Astrocyte of the cerebellum (primary cell): ENCODE results near the gene STK25.

Source experiments
- DNase-seq: peaks from one replicate; pipeline ENCODE4 v3.0.0-alpha.2; 2011; ENCODE audit warnings: low read depth
- H3K4me3 ChIP-seq: 2 replicates; pipeline ENCODE4 v1.5.1; 2011; ENCODE audit warnings: mild to moderate bottlenecking, low read depth, low read length, moderate library complexity
- CTCF ChIP-seq: IDR thresholded peaks from 2 replicates; pipeline ENCODE4 v1.5.1; 2012; ENCODE audit warnings: low read length, low read depth, moderate library complexity, mild to moderate bottlenecking; ENCODE audit errors: missing control alignments
- in situ Hi-C: cut with HindIII; loops from 2 replicates; pipeline ENCODE4 v1.10.0; 2017; ENCODE audit warnings: low sequenced_read_pairs

The STK25 gene

GRCh38 chr2:241489088-241489487 is 19.3 kb downstream of the STK25 start:
- DNase-seq: no peak
- no peak for TF ChIP-seq CTCF
- no peak overlapping the region for H3K4me3 ChIP-seq
- in situ Hi-C loops: no loop called here

GRCh38 chr2:241485172-241485911 is 23.0 kb downstream of the STK25 start:
- DNase-seq: no peak
- TF ChIP-seq CTCF: no peak
- in situ Hi-C loops: no loop called here
- no peak overlapping the region for H3K4me3 ChIP-seq

- DNase-seq: no peak
- in situ Hi-C loops: loop anchor here (5.0 kb wide), 1 partner anchor 96 kb away; no protein-coding TSS in a partner anchor
- TF ChIP-seq CTCF: no peak
- no peak overlapping the region for H3K4me3 ChIP-seq
These were observed 25.1 kb downstream of the STK25 start for GRCh38 chr2:241483305-241483704.

- no peak for TF ChIP-seq CTCF
- H3K4me3 ChIP-seq: no peak overlapping the region
- in situ Hi-C loops: loop anchor here (5.0 kb wide), 1 partner anchor 95 kb away; no protein-coding TSS in a partner anchor
- DNase-seq: no peak
These were observed 26.0 kb downstream of the STK25 start for GRCh38 chr2:241482126-241482955.

DNA sequence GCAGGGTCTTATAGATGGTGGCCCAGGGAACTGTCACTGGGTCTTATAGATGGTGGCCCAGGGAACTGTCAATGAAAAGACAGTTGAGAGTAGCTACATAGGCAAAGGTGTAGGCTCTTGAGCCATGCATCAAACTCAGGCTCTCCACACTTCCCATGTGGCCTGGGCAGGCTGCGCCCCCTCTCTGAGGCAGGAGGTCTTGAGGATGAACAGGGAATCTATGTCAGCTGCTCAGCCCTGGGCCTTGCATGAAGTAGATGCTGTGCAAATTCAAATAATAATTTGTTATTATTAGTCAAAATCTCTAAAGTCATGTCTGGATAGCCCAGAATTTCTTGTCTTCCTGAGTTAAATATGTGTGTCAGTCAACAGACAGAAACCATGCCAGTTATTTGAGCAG is 26.7 kb downstream of the STK25 start:
- TF ChIP-seq CTCF: no peak
- DNase-seq: no peak
- H3K4me3 ChIP-seq: no peak overlapping the region
- in situ Hi-C loops: loop anchor here (5.0 kb wide), 1 partner anchor 94 kb away; no protein-coding TSS in a partner anchor

DNA sequence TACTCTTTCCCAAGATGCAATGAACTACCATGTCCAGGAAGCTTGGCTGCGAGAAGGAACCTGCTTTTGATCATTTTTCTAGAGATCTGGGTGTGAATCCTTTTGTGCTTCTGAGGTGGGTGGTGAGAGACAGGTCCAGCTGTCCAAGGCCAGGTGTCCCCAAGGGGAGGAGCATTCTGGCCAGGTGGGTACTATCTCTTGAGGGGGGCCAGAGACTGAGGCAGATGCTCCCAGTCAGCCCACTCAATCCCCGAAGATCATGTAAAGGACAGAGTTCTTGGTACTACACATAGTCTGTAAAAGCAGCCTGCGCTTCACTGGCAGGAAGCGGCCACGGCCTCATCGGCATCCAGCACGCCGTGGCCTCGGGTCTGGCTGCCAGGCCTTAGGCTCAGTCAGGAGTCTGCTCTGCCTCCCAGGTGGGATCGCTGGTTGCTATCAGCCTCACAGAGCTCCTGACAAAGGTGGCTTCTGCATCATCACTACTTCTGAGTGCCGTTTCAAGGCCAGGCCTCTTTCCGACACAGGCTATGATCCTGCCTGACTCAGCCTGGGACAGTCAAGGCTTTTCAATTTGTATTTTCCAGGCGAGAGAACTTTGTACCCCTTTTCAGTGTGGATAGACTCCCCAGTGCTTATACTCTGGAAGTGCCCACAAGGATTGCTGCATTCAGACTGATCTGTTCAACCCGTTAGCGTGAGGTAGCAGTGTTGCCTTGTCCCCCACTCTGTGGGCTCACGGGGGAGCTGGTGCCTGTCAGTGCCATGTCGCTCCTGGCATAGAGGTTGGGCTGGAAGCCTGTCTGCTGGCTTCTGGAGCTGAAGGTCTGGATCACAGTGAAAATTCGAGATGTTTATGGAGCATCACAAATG is 29.1 kb downstream of the STK25 start:
- TF ChIP-seq CTCF: no peak
- no peak overlapping the region for H3K4me3 ChIP-seq
- in situ Hi-C loops: loop anchor here (10.0 kb wide), 1 partner anchor 114 kb away; no protein-coding TSS in a partner anchor
- DNase-seq: no peak
